Epithelial cell of esophagus (primary cell): ENCODE results near the gene TMEM92.

Experiments
- DNase-seq: peaks from one replicate; pipeline ENCODE4 v3.0.0; 2010; ENCODE audit warnings: low read depth
- H3K4me3 ChIP-seq: 2 replicates; pipeline ENCODE4 v1.5.1; 2011; ENCODE audit warnings: mild to moderate bottlenecking, low read length, control low read depth
- TF ChIP-seq, protein P1 (sequence below): IDR thresholded peaks from 2 replicates; pipeline ENCODE4 v1.5.1; 2011; ENCODE audit warnings: low read depth, mild to moderate bottlenecking, low read length, control low read depth, inconsistent platforms; ENCODE audit not compliant: insufficient read depth; ENCODE audit errors: missing control alignments

The TMEM92 gene

GRCh38 chr17:50257676-50258224, 16.5 kb upstream of the TMEM92 start:
- H3K4me3 ChIP-seq: no peak overlapping the region
- TF ChIP-seq, protein P1, sequence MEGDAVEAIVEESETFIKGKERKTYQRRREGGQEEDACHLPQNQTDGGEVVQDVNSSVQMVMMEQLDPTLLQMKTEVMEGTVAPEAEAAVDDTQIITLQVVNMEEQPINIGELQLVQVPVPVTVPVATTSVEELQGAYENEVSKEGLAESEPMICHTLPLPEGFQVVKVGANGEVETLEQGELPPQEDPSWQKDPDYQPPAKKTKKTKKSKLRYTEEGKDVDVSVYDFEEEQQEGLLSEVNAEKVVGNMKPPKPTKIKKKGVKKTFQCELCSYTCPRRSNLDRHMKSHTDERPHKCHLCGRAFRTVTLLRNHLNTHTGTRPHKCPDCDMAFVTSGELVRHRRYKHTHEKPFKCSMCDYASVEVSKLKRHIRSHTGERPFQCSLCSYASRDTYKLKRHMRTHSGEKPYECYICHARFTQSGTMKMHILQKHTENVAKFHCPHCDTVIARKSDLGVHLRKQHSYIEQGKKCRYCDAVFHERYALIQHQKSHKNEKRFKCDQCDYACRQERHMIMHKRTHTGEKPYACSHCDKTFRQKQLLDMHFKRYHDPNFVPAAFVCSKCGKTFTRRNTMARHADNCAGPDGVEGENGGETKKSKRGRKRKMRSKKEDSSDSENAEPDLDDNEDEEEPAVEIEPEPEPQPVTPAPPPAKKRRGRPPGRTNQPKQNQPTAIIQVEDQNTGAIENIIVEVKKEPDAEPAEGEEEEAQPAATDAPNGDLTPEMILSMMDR: no peak
- DNase-seq: no peak

GRCh38 chr17:50258647-50259476, 15.4 kb upstream of the TMEM92 start:
- DNase-seq: no peak
- TF ChIP-seq, protein P1: no peak
- no peak overlapping the region for H3K4me3 ChIP-seq

DNA sequence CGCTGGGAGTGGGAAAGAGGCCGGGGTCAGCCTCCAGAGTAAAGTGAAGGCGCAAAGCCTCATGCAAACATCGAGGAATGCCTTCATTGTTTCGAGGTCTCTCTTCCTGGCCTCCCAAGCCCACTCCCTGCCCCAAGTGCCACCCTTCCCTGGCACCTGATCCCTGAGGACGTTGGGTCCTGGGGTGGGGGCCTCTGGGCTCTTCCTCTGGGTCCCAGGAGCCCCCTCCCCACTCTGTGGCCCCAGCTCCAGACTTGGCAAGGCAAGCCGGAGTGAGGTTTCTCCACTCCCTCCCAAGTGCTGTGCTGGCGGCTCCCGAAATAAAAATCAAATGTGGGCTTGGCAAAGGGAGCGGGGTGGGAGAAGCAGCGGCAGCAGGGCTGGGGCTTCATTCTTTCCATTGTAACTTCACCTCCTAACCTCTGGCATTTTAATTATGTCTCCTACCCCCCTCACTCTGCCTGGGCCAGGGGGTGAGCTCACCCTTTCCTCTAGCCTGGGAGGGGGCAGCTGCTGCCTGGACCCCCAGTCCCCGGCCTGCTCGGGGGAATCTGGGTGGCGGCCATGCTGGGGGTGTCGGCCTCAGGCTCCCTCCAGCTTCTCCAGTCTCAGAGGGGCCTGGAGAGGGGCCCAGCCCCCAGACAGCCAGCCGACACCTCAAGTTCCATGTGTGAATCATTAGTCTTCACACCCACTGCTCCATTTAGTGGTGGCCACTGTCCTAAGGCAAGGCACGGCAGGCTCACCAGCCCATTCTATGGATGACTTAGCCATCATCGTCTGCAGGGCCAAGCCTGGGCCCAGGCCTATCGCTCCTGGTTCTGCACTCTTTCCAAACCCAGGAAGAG, 14.6 kb upstream of the TMEM92 start:
- TF ChIP-seq, protein P1: no peak
- DNase-seq: no peak
- no peak overlapping the region for H3K4me3 ChIP-seq

GRCh38 chr17:50260501-50260911, 13.8 kb upstream of the TMEM92 start:
- TF ChIP-seq, protein P1: no peak
- H3K4me3 ChIP-seq: no peak overlapping the region
- DNase-seq: no peak

- TF ChIP-seq, protein P1: no peak
- DNase-seq: no peak
- no peak overlapping the region for H3K4me3 ChIP-seq
Measured at GRCh38 chr17:50261051-50261915, 13.0 kb upstream of the TMEM92 start.
